ENCODE measurements around the gene VPS33A.

- TF ChIP-seq CTCF (IDR thresholded peaks at IDR 0.05; ENCODE audit: low read depth, low read length, missing input control) (no peak), REST (IDR thresholded peaks at IDR 0.05) (no peak), ATF3 (IDR thresholded peaks at IDR 0.05) (no peak), FOXA1 (IDR thresholded peaks at IDR 0.05) (no peak)
Observed at GRCh38 chr12:122192441-122192840, 73.9 kb downstream of the VPS33A start.
